ENCODE results near the gene IMMP2L.
A peak's percentile ranks its signal among the peaks of the same experiment; 100 is the strongest.

Gene IMMP2L

DNA sequence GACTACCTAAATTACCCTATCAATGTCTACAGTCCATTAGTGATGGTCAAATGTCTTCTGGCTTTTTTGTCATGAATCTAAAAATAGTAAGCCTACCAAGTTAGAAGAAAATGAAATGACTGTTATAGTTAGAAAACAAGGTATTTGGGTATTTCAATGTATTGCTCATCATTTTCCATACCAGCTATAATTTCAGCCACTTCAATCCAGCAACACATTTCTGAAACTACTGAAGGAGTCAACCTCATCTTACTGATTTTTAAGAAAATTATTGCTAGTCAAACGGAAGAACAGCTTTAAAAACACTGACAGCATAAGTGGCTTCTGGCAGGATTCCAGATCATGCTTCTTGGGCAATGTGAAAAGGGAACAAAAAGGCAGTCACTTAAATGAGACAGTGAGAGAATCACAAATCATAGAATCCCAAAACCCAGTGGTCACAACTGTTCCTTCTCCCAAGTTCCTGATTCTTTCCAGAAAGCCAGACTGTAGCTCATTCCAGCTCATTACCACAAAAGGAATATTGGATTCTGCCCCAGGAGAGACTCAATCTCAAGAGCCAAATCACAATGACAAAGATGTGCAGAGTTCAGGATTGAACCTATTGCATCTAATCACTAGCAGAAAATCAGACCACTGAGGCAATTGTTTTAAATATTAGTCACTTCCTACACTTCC lies 532.6 kb downstream of the IMMP2L start:
- DNase-seq (ENCODE audit: low read depth): no peak

DNA sequence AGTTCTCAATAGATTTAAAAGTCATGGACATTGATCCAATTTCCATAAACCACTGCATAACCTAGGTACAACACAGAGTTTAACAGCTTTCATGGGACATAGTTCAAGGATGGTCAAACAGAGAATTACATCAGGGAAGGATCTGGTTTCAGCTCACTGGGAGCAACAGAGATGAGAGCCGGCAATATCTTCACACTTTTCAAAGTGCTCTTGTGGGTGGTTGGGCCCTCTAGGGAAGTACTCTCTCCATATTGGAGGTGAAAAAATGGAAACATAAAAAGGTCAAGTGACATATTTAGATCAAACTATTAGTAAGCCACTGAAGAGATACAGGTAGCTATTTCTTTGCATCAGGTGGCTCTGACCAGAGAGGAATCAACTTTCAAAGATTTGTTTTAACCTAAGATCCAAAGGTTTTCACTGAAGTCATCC lies 533.1 kb downstream of the IMMP2L start:
- DNase-seq (ENCODE audit: low read depth): no peak

DNA sequence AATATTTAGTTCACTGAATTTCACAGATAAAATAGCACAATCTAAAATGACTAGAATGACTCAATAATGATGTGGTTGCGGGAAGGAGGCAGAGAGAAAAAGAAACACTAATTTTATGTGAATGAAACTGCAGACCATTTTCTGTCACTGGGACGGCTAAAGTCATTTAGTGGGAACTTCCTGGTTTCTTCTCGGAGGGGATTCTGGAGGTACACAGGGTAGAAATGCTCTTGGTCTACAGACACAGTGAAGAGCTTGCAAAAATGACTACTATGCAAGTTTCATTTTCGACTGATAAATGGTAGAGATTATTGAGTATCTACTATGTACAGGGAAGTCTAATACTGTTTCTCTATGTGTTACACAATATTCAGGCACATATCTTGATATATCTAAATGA lies 534.9 kb downstream of the IMMP2L start:
- DNase-seq (ENCODE audit: low read depth): no peak

DNA sequence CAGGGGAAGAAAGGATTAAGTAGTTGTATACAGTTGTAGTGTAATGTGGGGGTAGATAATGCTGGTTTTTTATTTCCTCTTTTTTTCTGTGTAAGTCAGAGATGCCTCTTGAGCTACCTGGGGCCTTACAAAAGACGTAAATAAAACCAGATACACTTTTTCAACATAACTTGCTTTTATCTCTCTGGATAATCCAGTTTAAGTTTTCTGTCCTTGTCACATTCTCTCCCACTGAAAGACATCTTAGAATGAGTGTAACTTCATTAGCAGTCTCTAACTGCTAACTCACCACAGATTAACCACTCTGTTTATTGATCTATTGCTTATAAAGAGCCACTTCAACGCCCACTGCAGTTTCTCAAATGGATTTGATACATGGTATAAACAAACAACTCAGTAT lies 535.5 kb downstream of the IMMP2L start:
- DNase-seq (ENCODE audit: low read depth): no peak

DNA sequence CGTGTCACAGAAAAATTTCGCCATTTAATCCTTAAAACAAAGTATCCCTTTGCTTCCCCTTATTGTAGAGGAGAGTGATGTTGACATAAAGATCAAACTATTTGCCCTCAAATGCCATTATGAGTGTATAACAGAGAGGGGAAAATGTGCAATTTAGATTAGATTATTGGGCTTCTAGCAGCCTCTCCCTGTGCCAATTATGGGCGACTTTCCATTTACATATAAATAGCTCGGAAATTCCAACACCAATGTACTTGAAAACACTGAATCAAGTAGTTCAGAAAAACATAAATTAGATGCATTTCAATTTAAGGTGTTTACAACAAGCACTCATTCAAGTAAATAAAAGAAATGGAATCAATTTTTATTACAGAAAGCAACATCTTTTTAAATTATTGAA lies 535.9 kb downstream of the IMMP2L start:
- no peak for DNase-seq (ENCODE audit: low read depth)

DNA sequence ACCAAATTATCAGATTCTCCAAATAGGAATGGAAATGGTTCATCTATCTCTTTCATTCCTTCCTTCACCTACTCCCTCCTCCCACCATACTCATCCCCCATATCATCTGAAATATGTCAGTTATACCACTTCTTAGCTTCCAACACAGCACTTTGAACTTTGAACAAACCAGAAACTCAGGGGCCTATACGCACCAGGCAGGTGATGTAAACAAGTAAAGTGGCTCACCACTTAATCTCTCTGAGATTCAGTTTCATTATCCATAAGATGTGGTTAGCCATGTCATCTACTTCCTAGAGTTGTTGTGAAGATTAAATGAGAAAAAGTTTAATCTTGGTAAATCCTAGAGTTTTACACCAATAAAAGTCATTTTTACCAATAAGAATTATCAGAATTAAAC lies 537.3 kb downstream of the IMMP2L start:
- no peak for DNase-seq (ENCODE audit: low read depth)

DNA sequence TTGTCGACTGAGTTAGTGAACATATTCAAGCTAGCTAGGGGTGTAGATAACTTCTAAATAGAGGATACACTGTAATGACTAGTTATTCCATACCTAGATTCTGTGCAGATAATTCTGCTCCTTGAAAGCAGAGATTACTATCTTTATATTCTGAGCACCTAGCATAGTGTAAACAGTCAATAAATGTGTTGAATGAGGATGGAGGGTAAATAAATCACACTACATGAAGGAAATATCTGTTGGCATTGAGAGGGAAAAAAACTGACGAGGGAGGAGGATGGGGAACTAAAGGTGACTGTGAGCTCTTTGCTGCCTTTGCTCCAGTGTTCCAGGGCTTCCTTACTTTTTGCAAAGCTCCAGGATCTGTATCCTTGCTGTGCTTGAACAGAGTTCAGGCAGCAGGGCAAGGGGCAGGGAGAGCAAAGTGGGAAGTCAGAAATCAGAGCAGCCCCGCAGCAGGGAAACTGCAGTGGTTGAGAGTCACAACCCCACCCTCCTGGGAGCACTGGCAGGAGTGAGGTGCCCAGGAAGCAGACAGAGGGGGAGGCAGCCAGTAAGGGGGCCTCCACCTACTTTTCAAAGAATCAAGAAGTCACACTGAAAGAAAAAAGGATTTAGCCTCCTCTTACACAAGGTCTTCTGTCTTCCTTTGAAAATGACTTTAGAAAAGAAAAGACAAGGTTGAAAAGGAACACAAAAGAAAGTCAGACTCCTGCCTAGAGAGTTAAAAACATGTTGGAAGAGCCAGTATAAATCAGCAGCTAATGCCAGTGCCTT lies 543.1 kb downstream of the IMMP2L start:
- no peak for DNase-seq (ENCODE audit: low read depth)

DNA sequence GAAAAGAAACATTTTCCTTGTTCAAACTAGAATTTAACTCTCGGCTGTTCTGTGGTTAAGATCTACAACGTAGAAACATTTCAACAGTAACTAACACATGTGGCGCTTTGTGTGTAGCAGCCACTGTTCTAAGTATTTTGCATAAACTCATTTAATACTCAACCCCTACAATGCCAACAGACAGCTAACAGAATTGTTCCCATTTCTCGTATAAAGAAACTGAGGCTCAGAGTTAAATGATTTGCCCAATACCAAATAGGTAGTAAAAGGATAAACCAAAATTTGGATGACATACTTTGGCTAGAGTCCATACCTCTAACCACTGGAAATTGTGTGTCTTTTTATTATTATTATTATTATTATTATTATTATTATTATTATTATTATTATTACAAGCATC lies 543.8 kb downstream of the IMMP2L start:
- DNase-seq (ENCODE audit: low read depth): no peak

DNA sequence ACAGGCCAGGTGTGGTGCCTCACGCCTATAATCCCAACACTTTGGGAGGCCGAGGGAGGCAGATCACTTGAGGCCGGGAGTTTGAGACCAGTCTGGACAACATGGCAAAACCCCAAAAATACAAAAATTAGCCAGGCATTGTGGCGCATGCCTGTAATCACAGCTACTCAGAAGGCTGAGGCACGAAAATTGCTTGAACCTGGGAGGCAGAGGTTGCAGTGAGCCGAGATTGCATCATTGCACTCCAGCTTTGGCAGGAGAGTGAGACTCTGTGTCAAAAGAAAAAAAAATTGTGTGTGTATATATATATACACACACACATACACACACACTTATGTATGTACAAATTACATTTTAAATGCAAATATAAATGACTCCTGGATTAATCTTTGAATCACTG lies 548.2 kb downstream of the IMMP2L start:
- DNase-seq (ENCODE audit: low read depth): no peak

DNA sequence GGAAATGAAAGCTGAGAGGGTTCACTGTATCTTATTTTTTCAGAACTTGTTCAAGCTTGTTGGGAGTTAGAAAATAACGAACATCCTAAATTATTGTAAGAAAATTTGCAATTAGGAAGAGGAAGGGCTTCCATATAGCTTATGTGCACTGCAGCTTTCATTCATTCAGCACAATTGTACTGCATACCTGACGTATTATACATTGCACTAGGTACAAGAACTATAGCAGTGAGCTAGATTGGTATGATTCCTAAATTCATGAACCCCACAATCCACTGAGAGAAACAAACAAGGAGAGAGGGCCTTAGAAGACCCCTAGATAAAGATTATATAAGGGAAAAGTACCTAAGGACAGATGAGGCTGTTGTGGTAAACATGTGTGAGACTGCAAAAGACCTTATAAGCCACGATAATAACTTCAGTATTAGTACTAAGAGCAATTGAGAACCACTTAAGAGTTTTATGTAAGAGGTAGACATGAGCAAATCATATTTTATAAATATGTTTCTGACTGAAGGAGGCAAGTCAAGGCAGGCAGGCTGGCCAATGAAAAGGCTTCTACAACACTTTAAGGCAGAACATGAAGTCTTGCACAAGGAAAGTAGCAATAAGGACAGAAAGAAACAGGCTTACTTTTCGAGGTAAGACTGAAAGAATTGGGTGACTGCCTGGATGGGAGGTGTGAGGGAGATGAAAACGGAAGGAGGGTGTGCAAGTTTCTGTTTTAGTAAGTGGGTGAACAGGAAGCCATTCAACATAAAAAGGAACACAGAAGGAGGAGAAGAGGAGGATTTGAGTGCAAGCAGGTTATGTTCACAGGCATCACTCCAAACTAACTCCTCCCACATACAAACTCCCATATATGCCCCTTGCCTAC lies 549.3 kb downstream of the IMMP2L start:
- no peak for DNase-seq (ENCODE audit: low read depth)

DNA sequence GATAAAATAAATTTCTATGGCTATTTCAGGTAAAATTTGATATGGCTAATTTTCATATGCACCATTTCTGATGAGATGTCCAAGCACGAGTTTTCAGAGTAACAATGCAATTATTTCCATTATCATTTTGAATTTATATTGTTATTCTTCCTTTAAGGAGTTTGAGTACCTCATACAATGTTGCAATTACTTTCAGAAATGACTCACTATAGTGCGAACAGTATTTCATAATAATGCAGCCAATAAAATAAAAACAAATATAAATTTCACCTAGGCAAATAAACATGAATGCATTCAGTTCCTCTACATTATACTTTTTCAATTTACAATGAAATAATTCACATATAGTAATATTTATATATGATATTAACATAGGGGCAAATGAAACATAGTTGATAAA lies 550.1 kb downstream of the IMMP2L start:
- no peak for DNase-seq (ENCODE audit: low read depth)

DNA sequence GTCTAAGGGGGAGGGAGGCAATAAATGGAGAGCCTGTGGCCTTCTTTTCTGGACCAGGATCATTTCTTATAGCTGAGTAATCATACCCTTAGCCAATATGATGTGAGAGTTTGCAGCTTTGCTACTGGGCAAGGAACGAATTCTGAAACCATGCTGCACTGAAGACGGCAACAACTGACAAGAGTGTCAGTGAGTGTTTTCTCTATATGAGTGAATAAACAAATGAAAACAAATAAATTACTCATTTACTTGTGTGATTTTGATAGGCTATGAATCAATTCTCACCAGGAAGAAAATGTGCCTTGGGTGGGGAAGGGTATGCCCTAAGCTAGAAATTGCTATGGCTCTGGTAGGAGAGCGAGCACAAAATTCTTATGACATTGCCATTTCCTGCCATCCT lies 550.8 kb downstream of the IMMP2L start:
- DNase-seq (ENCODE audit: low read depth): no peak

DNA sequence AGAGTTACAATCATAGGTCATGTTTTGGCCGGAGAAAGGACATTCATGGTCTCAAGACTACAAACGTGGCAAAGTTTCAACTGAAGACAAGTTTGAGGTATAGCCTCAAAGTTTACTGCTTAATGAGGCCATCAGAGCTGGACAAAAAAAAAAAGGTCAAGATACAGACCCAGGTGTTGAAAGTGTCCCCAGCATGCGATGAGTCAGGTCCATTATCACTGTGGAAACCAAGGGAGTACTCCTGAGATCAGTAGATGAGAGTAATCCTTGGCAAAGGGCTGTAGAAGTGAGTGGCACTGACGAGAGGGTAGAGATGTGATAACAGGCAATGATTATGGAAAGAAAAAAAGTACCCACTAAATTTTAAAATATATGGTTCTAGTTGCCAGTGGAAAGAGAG lies 551.5 kb downstream of the IMMP2L start:
- DNase-seq (ENCODE audit: low read depth): no peak

DNA sequence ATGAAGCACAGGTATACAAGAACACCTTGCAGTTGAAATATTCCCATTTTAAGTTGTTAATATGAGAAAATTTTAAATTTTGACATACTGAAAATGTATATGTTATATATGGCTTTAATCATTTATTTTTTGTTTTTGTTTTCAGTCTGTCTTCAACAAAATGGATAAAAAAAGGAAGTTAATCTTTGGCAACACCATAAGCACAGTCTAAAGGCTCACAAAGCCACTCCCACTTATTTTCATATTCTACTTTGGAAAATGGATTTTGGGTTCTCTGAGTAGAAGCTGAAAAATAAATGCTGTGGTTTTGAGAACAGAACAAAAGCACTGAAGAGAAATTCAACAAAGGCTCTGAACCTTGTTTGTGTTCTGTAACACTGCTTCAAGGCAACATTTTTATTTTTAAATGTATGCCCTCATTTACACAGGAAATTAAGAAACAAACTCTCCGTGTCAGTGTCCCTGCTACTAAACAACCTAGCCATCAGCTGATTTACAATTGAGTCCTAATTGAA lies 552.7 kb downstream of the IMMP2L start:
- no peak for DNase-seq (ENCODE audit: low read depth)

DNA sequence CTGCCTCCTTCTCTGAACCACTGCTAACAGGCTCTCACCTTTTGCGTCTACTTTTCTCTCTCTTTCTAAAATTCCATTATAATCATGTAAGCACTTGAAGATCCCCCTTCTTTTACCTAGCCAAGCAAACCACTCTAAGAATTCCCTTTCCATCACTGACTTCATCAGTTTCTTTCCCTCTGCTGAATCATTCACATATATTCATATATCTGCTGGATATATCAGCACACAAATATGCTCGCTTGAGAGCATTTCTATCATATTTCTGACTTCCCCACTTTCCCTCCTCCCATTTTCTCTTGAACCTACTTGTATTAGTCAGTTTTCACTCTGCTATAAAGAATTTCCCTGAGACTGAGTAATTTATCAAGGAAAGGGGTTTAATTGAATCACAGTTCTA lies 555.6 kb downstream of the IMMP2L start:
- DNase-seq (ENCODE audit: low read depth): peak; percentile 10

DNA sequence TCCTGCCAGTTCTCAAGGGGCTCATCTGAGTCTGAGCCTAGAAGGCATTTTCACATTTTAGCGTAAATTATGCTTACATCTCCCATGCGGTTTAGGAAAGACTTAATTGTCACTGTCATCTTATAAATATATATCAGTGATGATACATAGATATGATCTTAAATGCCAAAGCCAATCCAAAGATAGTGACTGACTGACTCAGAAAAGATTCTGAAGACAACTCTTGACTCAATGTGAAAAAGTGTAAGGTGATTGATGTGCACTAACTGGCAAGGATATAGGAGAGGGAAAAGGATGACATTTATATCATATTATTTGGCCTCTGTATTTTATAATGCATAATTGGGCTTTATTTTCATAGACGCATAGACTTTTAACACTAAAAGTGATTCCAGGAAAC lies 556.3 kb downstream of the IMMP2L start:
- no peak for DNase-seq (ENCODE audit: low read depth)

DNA sequence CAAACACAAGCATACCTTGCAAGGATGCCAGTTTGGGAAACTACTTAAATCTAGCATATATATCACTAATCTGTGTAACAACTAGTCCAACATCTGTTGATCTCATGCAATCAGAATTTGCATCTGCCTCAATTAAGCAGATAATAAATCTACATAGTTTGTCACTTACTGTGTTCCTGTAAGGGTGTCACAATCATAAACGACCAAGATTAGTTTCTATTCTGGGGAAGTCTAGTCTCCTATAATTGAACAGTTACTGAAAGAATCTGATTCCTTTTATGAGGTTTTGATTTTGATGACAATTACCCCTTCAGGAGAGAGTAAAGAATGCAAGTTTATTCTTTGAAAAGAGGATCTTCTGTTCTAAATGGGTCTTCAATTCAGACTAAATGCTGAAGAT lies 556.8 kb downstream of the IMMP2L start:
- no peak for DNase-seq (ENCODE audit: low read depth)

DNA sequence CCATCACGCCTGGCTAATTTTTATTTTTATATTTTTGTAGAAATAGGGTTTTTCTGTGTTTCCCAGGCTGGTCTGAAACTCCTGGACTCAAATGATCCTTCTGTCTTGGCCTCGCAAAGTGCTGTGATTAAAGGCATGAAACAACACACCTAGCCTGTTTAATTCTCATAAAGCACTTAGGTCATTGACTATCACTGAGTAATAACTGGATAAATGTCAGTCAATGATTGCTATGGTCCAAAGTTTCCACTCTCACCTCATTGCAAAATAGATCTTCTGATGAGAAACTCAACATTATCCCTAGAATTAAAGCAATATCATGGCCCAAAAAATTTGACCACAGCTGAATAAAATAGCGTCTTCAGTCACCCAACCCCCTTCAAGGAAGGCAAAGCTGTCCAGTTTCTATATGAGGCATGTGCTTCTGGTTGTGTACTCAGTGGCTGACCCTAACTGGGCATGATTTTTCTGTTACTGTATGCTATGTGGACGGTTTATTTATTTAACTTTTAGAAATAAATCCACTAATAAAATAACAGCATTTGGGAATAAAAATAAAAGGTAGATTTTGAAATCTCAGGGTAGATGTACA lies 557.9 kb downstream of the IMMP2L start:
- DNase-seq (ENCODE audit: low read depth): no peak

DNA sequence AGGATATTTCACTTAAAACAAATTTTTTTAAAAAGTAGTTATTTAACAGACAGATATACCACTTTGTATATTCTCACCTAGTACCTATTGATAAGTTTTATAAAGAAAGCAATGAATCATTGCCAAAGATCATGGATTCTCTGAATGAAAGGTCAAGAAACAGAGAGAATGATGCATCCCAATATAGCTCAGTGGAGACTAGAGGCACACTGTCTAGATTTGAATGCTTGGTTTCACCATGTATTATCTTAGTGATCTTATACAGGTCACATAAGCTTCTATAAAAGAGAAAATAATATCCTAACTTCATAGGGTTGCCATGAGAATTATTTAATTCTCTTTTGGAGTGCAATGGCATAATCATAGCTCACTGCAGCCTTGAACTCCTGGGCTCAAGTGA lies 558.4 kb downstream of the IMMP2L start:
- no peak for DNase-seq (ENCODE audit: low read depth)

DNA sequence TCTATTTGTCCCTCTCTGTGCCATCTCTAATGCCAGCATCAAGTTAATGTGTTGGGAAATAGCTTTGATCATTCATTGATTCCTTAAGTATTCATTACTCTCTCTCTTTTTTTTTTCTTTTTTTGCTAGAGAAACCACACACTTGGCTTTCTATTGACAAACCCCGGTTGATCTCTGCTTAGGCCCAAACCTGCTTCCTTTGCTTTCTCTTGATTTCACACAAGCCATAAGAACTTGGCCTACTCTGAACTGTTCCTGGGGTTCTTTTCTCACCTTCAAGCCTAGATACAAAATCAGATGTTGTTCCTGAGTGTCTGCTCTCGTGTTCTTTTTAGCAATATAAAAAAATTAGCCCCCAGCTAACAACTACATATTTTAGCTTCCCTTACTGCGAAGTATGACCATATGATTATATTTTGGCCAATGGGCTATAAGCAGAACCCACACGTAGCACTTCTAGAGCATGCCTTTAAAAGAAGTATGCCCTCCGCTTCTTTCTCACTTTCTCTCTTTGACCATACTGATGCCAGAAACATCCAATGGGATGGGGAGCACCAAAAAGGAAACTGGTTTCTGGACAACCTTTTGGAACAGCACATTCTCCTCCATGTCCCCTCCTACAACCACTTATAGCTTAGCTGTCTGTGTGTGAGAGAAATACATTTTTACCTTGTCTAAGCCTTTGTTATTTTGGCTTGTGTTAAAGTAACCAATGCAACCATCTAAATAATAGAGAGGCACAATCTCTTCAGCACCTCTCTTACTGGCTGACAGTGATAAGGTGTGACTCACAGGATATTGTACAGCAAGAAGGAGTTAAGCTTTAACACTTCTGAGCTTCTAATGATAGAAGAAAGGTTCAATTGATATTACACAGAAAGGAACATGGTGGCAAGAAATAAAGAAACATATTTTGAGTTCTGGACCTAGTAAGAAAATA lies 568.0 kb downstream of the IMMP2L start:
- no peak for DNase-seq (ENCODE audit: low read depth)

DNA sequence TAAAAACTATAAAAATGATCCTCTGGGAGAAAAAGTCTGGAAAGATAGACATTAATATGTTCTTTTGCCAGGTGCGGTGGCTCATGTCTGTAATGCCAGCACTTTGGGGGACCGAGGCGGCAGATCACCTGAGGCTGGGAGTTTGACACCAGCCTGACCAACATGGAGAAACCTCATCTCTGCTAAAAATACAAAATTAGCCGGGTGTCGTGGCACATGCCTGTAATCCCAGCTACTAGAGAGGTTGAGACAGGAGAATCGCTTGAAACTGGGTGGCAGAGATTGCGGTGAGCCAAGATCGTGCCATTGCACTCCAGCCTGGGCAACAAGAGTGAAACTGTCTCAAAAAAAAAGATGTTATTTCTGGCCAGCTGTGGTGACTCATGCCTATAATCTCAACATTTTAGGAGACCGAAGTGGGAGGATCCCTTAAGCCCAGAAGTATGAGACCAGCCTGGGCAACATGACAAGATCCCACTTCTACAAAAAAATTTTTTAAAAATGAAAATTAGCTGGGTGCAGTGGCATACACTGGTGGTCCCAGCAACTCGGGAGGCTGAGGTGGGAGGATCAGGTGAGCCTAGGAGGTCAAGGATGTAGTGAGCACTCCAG lies 573.3 kb downstream of the IMMP2L start:
- DNase-seq (ENCODE audit: low read depth): no peak

All from HS-5 (cell line).